MM.1S (cell line): ENCODE measurements around the gene DIP2C.

Source experiments
- DNase-seq: peaks from one replicate; pipeline ENCODE4 v3.0.0-alpha.2; 2015
- H2AFZ ChIP-seq: fragments of 300-600 bp; sonication (generic); 2 replicates; pipeline ENCODE4 v1.6.0; 2016; ENCODE audit warnings: antibody characterized with exemption, low read length
- H3F3A ChIP-seq: fragments of 300-600 bp; sonication (generic); 2 replicates; pipeline ENCODE4 v1.6.1; 2016; ENCODE audit warnings: mild to moderate bottlenecking, antibody characterized with exemption, low read length, moderate library complexity, mixed read lengths; ENCODE audit not compliant: insufficient read depth
- H3K27ac ChIP-seq: fragments of 300-600 bp; sonication (generic); 2 replicates; pipeline ENCODE4 v1.5.1; 2016; ENCODE audit warnings: mild to moderate bottlenecking, low read length
- H3K27me3 ChIP-seq: fragments of 300-600 bp; sonication (generic); replicated peaks from 2 replicates; pipeline ENCODE4 v1.6.0; 2016; ENCODE audit warnings: low read length; ENCODE audit not compliant: insufficient read depth
- H3K36me3 ChIP-seq: fragments of 300-600 bp; sonication (generic); replicated peaks from 2 replicates; pipeline ENCODE4 v1.6.1; 2016; ENCODE audit warnings: mild to moderate bottlenecking, low read length, mixed read lengths; ENCODE audit not compliant: insufficient read depth
- H3K4me1 ChIP-seq: fragments of 300-600 bp; sonication (generic); 2 replicates; pipeline ENCODE4 v1.6.1; 2016; ENCODE audit warnings: low read length, mixed read lengths
- H3K4me2 ChIP-seq: fragments of 300-600 bp; sonication (generic); 2 replicates; pipeline ENCODE4 v1.6.0; 2016; ENCODE audit warnings: low read depth, low read length
- H3K4me3 ChIP-seq: fragments of 300-600 bp; sonication (generic); 2 replicates; pipeline ENCODE4 v1.5.1; 2016; ENCODE audit warnings: low read length, mixed read lengths
- H3K79me2 ChIP-seq: fragments of 300-600 bp; sonication (generic); 2 replicates; pipeline ENCODE4 v1.6.1; 2016; ENCODE audit warnings: mixed run types, low read length, mixed read lengths
- H3K9ac ChIP-seq: fragments of 300-600 bp; sonication (generic); 2 replicates; pipeline ENCODE4 v1.6.1; 2016; ENCODE audit warnings: low read length, mixed read lengths
- H3K9me2 ChIP-seq: fragments of 300-600 bp; sonication (generic); replicated peaks from 2 replicates; pipeline ENCODE4 v1.6.1; 2016; ENCODE audit warnings: mild to moderate bottlenecking, low read length, mixed read lengths; ENCODE audit not compliant: insufficient read depth
- H3K9me3 ChIP-seq: fragments of 300-600 bp; sonication (generic); replicated peaks from 2 replicates; pipeline ENCODE4 v1.6.1; 2016; ENCODE audit warnings: mild to moderate bottlenecking, low read length, mixed read lengths; ENCODE audit not compliant: insufficient read depth
- H4K20me1 ChIP-seq: fragments of 300-600 bp; sonication (generic); 2 replicates; pipeline ENCODE4 v1.6.1; 2016; ENCODE audit warnings: mild to moderate bottlenecking, low read length, moderate library complexity, mixed read lengths; ENCODE audit not compliant: insufficient read depth
- EZH2 ChIP-seq: fragments of 300-600 bp; sonication (generic); optimal IDR thresholded peaks from 2 replicates; pipeline ENCODE3; 2017; ENCODE audit warnings: low read depth, mild to moderate bottlenecking, antibody characterized with exemption, low read length, mixed read lengths
- EZH2phosphoT487 ChIP-seq: fragments of 300-600 bp; sonication (generic); IDR thresholded peaks from 2 replicates; pipeline ENCODE4 v1.6.1; 2018; ENCODE audit warnings: antibody characterized with exemption, low read length
- TF ChIP-seq, protein P1 (sequence below): fragments of 300-600 bp; sonication (generic); IDR thresholded peaks from 2 replicates; pipeline ENCODE4 v1.5.1; 2016; ENCODE audit warnings: antibody characterized with exemption, low read length, mixed read lengths

The DIP2C gene

GRCh38 chr10:357201-357950 lies 332.1 kb downstream of the DIP2C start:
- no peak overlapping the region for H3K4me3 ChIP-seq
- no peaks in the 10 kb centered on the region for H3K9me3 ChIP-seq
- no peak for DNase-seq
- no peaks in the 10 kb centered on the region for H3K4me1 ChIP-seq
- no peaks in the 10 kb centered on the region for H4K20me1 ChIP-seq
- no peaks in the 10 kb centered on the region for H3K9me2 ChIP-seq
- no peaks in the 10 kb centered on the region for H3K27me3 ChIP-seq
- H3K79me2 ChIP-seq, result no peaks in the 10 kb centered on the region
- H3F3A ChIP-seq, result no peaks in the 10 kb centered on the region
- TF ChIP-seq, protein P1, sequence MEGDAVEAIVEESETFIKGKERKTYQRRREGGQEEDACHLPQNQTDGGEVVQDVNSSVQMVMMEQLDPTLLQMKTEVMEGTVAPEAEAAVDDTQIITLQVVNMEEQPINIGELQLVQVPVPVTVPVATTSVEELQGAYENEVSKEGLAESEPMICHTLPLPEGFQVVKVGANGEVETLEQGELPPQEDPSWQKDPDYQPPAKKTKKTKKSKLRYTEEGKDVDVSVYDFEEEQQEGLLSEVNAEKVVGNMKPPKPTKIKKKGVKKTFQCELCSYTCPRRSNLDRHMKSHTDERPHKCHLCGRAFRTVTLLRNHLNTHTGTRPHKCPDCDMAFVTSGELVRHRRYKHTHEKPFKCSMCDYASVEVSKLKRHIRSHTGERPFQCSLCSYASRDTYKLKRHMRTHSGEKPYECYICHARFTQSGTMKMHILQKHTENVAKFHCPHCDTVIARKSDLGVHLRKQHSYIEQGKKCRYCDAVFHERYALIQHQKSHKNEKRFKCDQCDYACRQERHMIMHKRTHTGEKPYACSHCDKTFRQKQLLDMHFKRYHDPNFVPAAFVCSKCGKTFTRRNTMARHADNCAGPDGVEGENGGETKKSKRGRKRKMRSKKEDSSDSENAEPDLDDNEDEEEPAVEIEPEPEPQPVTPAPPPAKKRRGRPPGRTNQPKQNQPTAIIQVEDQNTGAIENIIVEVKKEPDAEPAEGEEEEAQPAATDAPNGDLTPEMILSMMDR, result no peak
- TF ChIP-seq EZH2phosphoT487 (no peak), EZH2 (no peak)
- no peak overlapping the region for H2AFZ ChIP-seq
- no peak overlapping the region for H3K27ac ChIP-seq
- H3K9ac ChIP-seq, result no peak overlapping the region
- no peak overlapping the region for H3K4me2 ChIP-seq
- H3K36me3 ChIP-seq, result no peaks in the 10 kb centered on the region

GRCh38 chr10:356452-356851 lies 333.0 kb downstream of the DIP2C start:
- H3K27ac ChIP-seq, result no peak overlapping the region
- TF ChIP-seq EZH2, result no peak
- TF ChIP-seq, protein P1, result no peak
- no peak for TF ChIP-seq EZH2phosphoT487
- H3F3A ChIP-seq, result no peaks in the 10 kb centered on the region
- H2AFZ ChIP-seq, result no peak overlapping the region
- H3K9ac ChIP-seq, result no peak overlapping the region
- H3K4me2 ChIP-seq, result no peak overlapping the region
- H3K79me2 ChIP-seq, result no peaks in the 10 kb centered on the region
- DNase-seq, result no peak
- no peaks in the 10 kb centered on the region for H4K20me1 ChIP-seq
- H3K9me3 ChIP-seq, result no peaks in the 10 kb centered on the region
- no peaks in the 10 kb centered on the region for H3K9me2 ChIP-seq
- H3K4me1 ChIP-seq, result no peaks in the 10 kb centered on the region
- H3K36me3 ChIP-seq, result no peaks in the 10 kb centered on the region
- H3K4me3 ChIP-seq, result no peak overlapping the region
- H3K27me3 ChIP-seq, result no peaks in the 10 kb centered on the region

DNA sequence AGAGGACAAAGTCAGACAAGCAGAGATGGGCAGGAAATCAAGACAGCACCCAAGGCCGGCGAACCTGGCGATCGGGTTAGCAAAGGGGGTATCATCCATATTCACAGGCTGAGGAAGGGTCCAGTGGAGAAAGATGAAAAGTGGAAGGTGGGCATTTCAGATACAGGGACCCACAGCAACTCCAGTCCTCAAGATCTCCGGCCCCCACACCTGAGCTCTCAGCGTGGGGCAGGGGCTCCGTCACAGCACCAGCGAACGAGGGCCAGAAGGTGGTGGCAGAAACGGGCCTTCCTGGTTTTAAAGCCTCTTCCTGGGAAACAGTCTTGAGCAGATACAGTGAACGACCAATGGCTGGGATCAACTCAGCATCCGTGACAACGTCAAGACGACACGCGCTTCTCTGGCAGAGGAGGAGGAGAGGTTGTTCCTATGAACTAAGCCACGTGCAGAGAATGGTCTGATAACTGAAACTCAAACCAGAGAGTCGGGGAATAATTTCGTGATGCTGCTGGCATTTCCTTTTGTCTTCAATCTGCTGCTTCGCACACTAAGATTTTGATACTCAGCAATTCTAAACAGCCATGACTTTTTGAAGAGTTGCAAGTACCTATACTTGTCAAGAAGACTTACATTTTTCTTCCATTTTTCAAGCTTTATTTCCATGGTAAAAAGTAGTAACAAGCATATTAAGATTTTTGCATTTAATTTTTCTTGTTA lies 334.4 kb downstream of the DIP2C start:
- H3K27ac ChIP-seq, result no peak overlapping the region
- H3K9me3 ChIP-seq, result no peaks in the 10 kb centered on the region
- no peak overlapping the region for H3K4me2 ChIP-seq
- H3K9ac ChIP-seq, result no peak overlapping the region
- no peaks in the 10 kb centered on the region for H3K4me1 ChIP-seq
- no peaks in the 10 kb centered on the region for H3K27me3 ChIP-seq
- H2AFZ ChIP-seq, result no peak overlapping the region
- H4K20me1 ChIP-seq, result no peaks in the 10 kb centered on the region
- H3K79me2 ChIP-seq, result no peaks in the 10 kb centered on the region
- H3K4me3 ChIP-seq, result no peak overlapping the region
- no peak for TF ChIP-seq EZH2phosphoT487
- no peak for TF ChIP-seq EZH2
- TF ChIP-seq, protein P1, result no peak
- H3K36me3 ChIP-seq, result no peaks in the 10 kb centered on the region
- H3F3A ChIP-seq, result no peaks in the 10 kb centered on the region
- H3K9me2 ChIP-seq, result no peaks in the 10 kb centered on the region
- no peak for DNase-seq
